ENCODE results near the gene FBRS.
"Not testable (repeated sequence)": the region's sequence is repeated elsewhere in the genome, so short reads cannot be mapped to it uniquely, and the experiment has no call there.

Gene FBRS

DNA sequence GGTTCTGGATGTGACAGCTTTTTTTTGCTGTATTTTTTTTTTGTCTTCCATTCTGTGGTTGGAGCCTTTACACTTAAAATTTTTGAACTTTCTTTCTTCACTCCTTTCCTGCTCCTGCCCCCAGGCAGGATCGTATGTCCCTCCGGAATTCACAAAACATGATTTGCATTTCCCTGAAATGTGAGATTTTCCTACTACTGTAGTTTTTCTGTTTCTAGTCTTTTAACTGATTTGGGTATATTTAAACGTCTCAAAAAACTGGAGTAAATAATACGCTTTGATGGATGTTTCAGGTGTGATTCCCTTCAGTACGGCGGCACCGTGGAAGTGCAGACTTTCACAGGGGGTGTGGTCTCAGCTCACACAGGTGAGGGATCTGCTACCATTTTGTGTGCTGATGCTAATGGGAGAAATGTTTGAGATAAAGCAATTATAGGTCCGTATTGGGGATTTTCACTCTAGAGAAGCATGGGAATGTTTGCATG, 41.4 kb downstream of the FBRS start:
- Histone ChIP-seq H3K36me3 (replicated peaks in 1 of 2; ENCODE audit: control insufficient read depth in 2 of 2, insufficient read depth in 2 of 2, low read length in 2 of 2) (peaks cover 28 to 52% of the 10 kb centered on the region in 2 donors), H2BK120ac (ENCODE audit: low read depth, low read length) (no peak overlapping the region)

DNA sequence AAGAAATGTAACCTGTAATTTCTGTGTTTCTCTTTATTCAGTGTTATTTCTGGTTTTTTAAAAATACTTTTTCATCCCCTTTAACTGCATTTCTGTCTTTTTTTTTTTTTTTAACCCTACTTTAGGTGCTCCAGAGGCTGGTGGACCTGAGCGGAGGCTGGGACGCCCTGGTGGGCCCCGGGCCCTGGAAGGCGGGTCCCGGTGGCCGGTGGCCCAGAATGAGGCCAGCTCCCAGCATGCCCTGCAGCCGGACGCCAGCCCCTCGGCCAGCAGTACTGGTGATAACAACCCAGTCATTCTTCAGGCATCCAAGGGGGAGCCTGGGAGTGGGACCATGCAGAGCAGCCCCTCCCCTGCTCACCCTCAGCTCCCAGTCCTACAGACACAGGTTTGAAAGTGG, 42.3 kb downstream of the FBRS start:
- H3K9me3 ChIP-seq (replicated peaks in 1 of 2; ENCODE audit: control insufficient read depth in 2 of 2, insufficient read depth in 1 of 2, low read depth in 1 of 2, low read length in 2 of 2), result no peaks in the 10 kb centered on the region
- peaks cover 31 to 60% of the 10 kb centered on the region in 2 donors for H3K36me3 ChIP-seq (replicated peaks in 1 of 2; ENCODE audit: control insufficient read depth in 2 of 2, insufficient read depth in 2 of 2, low read length in 2 of 2)
- no peak overlapping the region for H3K9ac ChIP-seq (ENCODE audit: low read depth, low read length, poor library complexity)
- no peak overlapping the region for H3K4me3 ChIP-seq (ENCODE audit: low read length in 2 of 2)
- no CpG with 5 or more reads among the region's 9 CpGs for WGBS, 2 donors (ENCODE audit: extremely low coverage in 2 of 2, insufficient read length in 2 of 2, insufficient replicate concordance in 1 of 2)
- no peak overlapping the region for H3K18ac ChIP-seq (ENCODE audit: low read length)
- no peaks in the 10 kb centered on the region for H3K27me3 ChIP-seq (ENCODE audit: control insufficient read depth in 3 of 3, insufficient read depth in 3 of 3, low read depth in 1 of 3, low read length in 3 of 3)
- no peak overlapping the region for H2AFZ ChIP-seq (ENCODE audit: low read length)
- peaks cover 5% of the 10 kb centered on the region for H3K79me1 ChIP-seq (ENCODE audit: low read depth, low read length)
- H4K8ac ChIP-seq (ENCODE audit: low read depth, low read length), result no peak overlapping the region
- no peak overlapping the region for H3K23ac ChIP-seq (ENCODE audit: low read depth, low read length, poor library complexity)
- no peak overlapping the region for H3K4me2 ChIP-seq (ENCODE audit: insufficient read depth, low read length, poor library complexity, severe bottlenecking)
- no peak overlapping the region for H4K91ac ChIP-seq (ENCODE audit: low read depth, low read length, poor library complexity)
- no peak overlapping the region for H3K4ac ChIP-seq (ENCODE audit: low read length)
- no peak overlapping the region for H2BK15ac ChIP-seq (ENCODE audit: low read length)
- H3K27ac ChIP-seq (replicated peaks; ENCODE audit: low read length), result no peak overlapping the region
- no peak overlapping the region for H2BK5ac ChIP-seq (ENCODE audit: low read length)
- H2BK120ac ChIP-seq (ENCODE audit: low read depth, low read length), result no peak overlapping the region
- peaks cover 5 to 6% of the 10 kb centered on the region in 2 donors for H3K4me1 ChIP-seq (ENCODE audit: control insufficient read depth in 2 of 2, insufficient read depth in 1 of 2, low read depth in 1 of 2, low read length in 2 of 2)
- no peak for DNase-seq (ENCODE audit: low spot score)
- no peak overlapping the region for H3K14ac ChIP-seq (ENCODE audit: low read length)
- H2AK5ac ChIP-seq (ENCODE audit: low read depth, low read length), result no peak overlapping the region
- H2BK12ac ChIP-seq (ENCODE audit: low read length), result no peak overlapping the region

More for the DNA sequence above, 41.4 kb downstream of the FBRS start:
- Histone ChIP-seq H3K4me3 (ENCODE audit: low read length in 2 of 2) (peak overlapping the region; percentile 96 to 98), H2BK15ac (ENCODE audit: low read length) (no peak overlapping the region), H2BK5ac (ENCODE audit: low read length) (no peak overlapping the region), H3K27me3 (ENCODE audit: control insufficient read depth in 3 of 3, insufficient read depth in 3 of 3, low read depth in 1 of 3, low read length in 3 of 3) (no peaks in the 10 kb centered on the region), H3K79me1 (ENCODE audit: low read depth, low read length) (peaks cover 6% of the 10 kb centered on the region), H3K4me2 (ENCODE audit: insufficient read depth, low read length, poor library complexity, severe bottlenecking) (peak overlapping the region; percentile 55), H3K4me1 (ENCODE audit: control insufficient read depth in 2 of 2, insufficient read depth in 1 of 2, low read depth in 1 of 2, low read length in 2 of 2) (peaks cover 5 to 6% of the 10 kb centered on the region in 2 donors), H2AFZ (ENCODE audit: low read length) (no peak overlapping the region), H3K14ac (ENCODE audit: low read length) (no peak overlapping the region), H3K9ac (ENCODE audit: low read depth, low read length, poor library complexity) (no peak overlapping the region), H2BK12ac (ENCODE audit: low read length) (no peak overlapping the region), H3K4ac (ENCODE audit: low read length) (no peak overlapping the region), H2AK5ac (ENCODE audit: low read depth, low read length) (no peak overlapping the region), H3K18ac (ENCODE audit: low read length) (no peak overlapping the region), H4K91ac (ENCODE audit: low read depth, low read length, poor library complexity) (no peak overlapping the region), H3K23ac (ENCODE audit: low read depth, low read length, poor library complexity) (no peak overlapping the region), H4K8ac (ENCODE audit: low read depth, low read length) (no peak overlapping the region), H3K9me3 (replicated peaks in 1 of 2; ENCODE audit: control insufficient read depth in 2 of 2, insufficient read depth in 1 of 2, low read depth in 1 of 2, low read length in 2 of 2) (no peaks in the 10 kb centered on the region), H3K27ac (replicated peaks; ENCODE audit: low read length) (no peak overlapping the region)
- WGBS, 2 donors (ENCODE audit: extremely low coverage in 2 of 2, insufficient read length in 2 of 2, insufficient replicate concordance in 1 of 2), result no CpG with 5 or more reads among the region's 8 CpGs
- no peak for DNase-seq (ENCODE audit: low spot score)

DNA sequence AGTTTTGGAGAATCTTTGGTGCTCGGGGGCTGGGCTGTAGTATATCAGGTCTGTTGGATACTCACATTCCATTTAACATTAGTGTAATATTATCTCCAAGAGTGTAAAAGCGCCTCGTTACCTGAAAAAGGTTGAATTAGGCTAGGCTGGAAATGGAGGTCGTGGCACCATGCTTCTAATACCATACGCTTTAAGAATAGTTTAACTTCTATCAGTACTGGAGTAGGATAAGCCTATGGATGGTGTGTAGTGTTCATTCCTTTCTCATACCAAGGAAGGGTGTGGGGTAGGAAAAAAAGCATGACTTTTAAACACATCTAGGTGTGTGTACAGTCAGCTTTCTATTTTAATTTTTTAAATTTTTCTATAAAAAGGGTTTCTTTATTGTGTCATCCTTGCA, 42.7 kb downstream of the FBRS start:
- Histone ChIP-seq H2BK120ac (ENCODE audit: low read depth, low read length) (no peak overlapping the region), H2BK15ac (ENCODE audit: low read length) (no peak overlapping the region), H4K8ac (ENCODE audit: low read depth, low read length) (no peak overlapping the region), H3K9me3 (replicated peaks in 1 of 2; ENCODE audit: control insufficient read depth in 2 of 2, insufficient read depth in 1 of 2, low read depth in 1 of 2, low read length in 2 of 2) (no peaks in the 10 kb centered on the region), H3K79me1 (ENCODE audit: low read depth, low read length) (peaks cover 5% of the 10 kb centered on the region), H2AFZ (ENCODE audit: low read length) (no peak overlapping the region), H3K27me3 (ENCODE audit: control insufficient read depth in 3 of 3, insufficient read depth in 3 of 3, low read depth in 1 of 3, low read length in 3 of 3) (no peaks in the 10 kb centered on the region), H3K36me3 (replicated peaks in 1 of 2; ENCODE audit: control insufficient read depth in 2 of 2, insufficient read depth in 2 of 2, low read length in 2 of 2) (peaks cover 34 to 65% of the 10 kb centered on the region in 2 donors), H3K18ac (ENCODE audit: low read length) (no peak overlapping the region), H3K23ac (ENCODE audit: low read depth, low read length, poor library complexity) (no peak overlapping the region), H3K27ac (replicated peaks; ENCODE audit: low read length) (no peak overlapping the region), H3K4me2 (ENCODE audit: insufficient read depth, low read length, poor library complexity, severe bottlenecking) (no peak overlapping the region), H2AK5ac (ENCODE audit: low read depth, low read length) (no peak overlapping the region), H3K4ac (ENCODE audit: low read length) (no peak overlapping the region), H3K14ac (ENCODE audit: low read length) (no peak overlapping the region), H3K4me3 (ENCODE audit: low read length in 2 of 2) (no peak overlapping the region), H3K9ac (ENCODE audit: low read depth, low read length, poor library complexity) (no peak overlapping the region), H2BK12ac (ENCODE audit: low read length) (no peak overlapping the region), H2BK5ac (ENCODE audit: low read length) (no peak overlapping the region), H4K91ac (ENCODE audit: low read depth, low read length, poor library complexity) (no peak overlapping the region), H3K4me1 (ENCODE audit: control insufficient read depth in 2 of 2, insufficient read depth in 1 of 2, low read depth in 1 of 2, low read length in 2 of 2) (peaks cover 5 to 6% of the 10 kb centered on the region in 2 donors)
- WGBS, 2 donors (ENCODE audit: extremely low coverage in 2 of 2, insufficient read length in 2 of 2, insufficient replicate concordance in 1 of 2), result no CpG with 5 or more reads among the region's 5 CpGs
- no peak for DNase-seq (ENCODE audit: low spot score)

DNA sequence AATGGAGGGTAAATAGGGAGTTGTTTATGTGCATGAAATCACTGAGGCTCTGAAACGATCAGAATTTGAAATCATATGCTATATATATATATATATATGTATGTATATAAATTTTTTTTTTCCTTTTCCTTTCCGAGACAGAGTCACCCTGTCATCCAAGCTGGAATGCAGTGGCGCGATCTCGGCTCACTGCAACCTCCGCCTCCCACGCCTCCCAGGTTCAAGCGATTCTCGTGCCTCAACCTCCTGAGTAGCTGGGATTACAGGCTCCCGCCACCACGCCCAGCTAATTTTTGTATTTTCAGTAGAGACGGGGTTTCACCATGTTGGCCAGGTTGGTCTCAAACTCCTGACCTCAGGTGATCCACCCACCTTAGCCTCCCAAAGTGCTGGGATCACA, 44.8 kb downstream of the FBRS start:
- H3K4ac ChIP-seq (ENCODE audit: low read length); H3K9ac ChIP-seq (ENCODE audit: low read depth, low read length, poor library complexity); H2BK5ac ChIP-seq (ENCODE audit: low read length); H4K8ac ChIP-seq (ENCODE audit: low read depth, low read length); H3K14ac ChIP-seq (ENCODE audit: low read length); H3K79me1 ChIP-seq (ENCODE audit: low read depth, low read length); H3K4me1 ChIP-seq (ENCODE audit: control insufficient read depth in 2 of 2, insufficient read depth in 1 of 2, low read depth in 1 of 2, low read length in 2 of 2); H3K4me2 ChIP-seq (ENCODE audit: insufficient read depth, low read length, poor library complexity, severe bottlenecking); H3K4me3 ChIP-seq (ENCODE audit: low read length in 2 of 2); H3K23ac ChIP-seq (ENCODE audit: low read depth, low read length, poor library complexity); H3K9me3 ChIP-seq (replicated peaks in 1 of 2; ENCODE audit: control insufficient read depth in 2 of 2, insufficient read depth in 1 of 2, low read depth in 1 of 2, low read length in 2 of 2); H2AK5ac ChIP-seq (ENCODE audit: low read depth, low read length); H2BK12ac ChIP-seq (ENCODE audit: low read length); H3K27ac ChIP-seq (replicated peaks; ENCODE audit: low read length); H4K91ac ChIP-seq (ENCODE audit: low read depth, low read length, poor library complexity); H2BK120ac ChIP-seq (ENCODE audit: low read depth, low read length); H3K27me3 ChIP-seq (ENCODE audit: control insufficient read depth in 3 of 3, insufficient read depth in 3 of 3, low read depth in 1 of 3, low read length in 3 of 3); H3K18ac ChIP-seq (ENCODE audit: low read length); H2AFZ ChIP-seq (ENCODE audit: low read length); DNase-seq (ENCODE audit: low spot score); H2BK15ac ChIP-seq (ENCODE audit: low read length): not testable (repeated sequence)
- WGBS, 2 donors (ENCODE audit: extremely low coverage in 2 of 2, insufficient read length in 2 of 2, insufficient replicate concordance in 1 of 2), result no CpG with 5 or more reads among the region's 12 CpGs
- peaks cover 51 to 86% of the 10 kb centered on the region in 2 donors for H3K36me3 ChIP-seq (replicated peaks in 1 of 2; ENCODE audit: control insufficient read depth in 2 of 2, insufficient read depth in 2 of 2, low read length in 2 of 2)
